ENCODE measurements around the gene ACSL4. TPM values are rescaled to one million over a fixed set of nuclear protein-coding genes. Genes with fewer than 3 reads are reported as not detected.

ACSL4 gene
- total RNA-seq, 1 donor from 2014 or later = 39.8 TPM

DNA sequence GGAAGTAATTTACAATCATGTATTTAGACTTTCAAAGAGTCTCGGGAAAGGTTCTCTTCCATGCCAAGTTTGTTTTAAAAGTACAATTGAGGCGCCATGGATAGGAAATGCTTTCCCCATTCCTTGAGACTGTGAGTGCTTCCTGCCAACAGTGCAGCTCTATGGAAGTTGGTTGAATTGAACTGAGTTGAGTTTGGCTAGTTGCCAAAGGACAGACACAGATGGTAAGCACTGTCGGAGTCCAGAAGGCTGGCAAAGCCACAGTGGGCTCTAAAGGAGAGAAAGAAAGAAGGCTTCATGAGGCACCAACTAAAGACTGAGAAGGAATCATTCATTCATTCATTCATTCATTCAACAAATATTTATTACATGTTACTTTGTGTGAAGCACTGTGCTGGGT, 103.7 kb downstream of the ACSL4 start:
- DNase-seq (ENCODE audit: extremely low spot score in 2 of 2) = no peak
- intact Hi-C loops (cut with DNase I) = no loop called here
- Histone ChIP-seq H3K9me3 (no peaks in the 10 kb centered on the region), H3K27ac (no peak overlapping the region), H3K36me3 (no peaks in the 10 kb centered on the region), H3K27me3 (no peaks in the 10 kb centered on the region), H3K4me1 (no peaks in the 10 kb centered on the region), H3K4me3 (no peak overlapping the region)
- TF ChIP-seq, protein P1, sequence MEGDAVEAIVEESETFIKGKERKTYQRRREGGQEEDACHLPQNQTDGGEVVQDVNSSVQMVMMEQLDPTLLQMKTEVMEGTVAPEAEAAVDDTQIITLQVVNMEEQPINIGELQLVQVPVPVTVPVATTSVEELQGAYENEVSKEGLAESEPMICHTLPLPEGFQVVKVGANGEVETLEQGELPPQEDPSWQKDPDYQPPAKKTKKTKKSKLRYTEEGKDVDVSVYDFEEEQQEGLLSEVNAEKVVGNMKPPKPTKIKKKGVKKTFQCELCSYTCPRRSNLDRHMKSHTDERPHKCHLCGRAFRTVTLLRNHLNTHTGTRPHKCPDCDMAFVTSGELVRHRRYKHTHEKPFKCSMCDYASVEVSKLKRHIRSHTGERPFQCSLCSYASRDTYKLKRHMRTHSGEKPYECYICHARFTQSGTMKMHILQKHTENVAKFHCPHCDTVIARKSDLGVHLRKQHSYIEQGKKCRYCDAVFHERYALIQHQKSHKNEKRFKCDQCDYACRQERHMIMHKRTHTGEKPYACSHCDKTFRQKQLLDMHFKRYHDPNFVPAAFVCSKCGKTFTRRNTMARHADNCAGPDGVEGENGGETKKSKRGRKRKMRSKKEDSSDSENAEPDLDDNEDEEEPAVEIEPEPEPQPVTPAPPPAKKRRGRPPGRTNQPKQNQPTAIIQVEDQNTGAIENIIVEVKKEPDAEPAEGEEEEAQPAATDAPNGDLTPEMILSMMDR (IDR thresholded peaks at IDR 0.05) = no peak

DNA sequence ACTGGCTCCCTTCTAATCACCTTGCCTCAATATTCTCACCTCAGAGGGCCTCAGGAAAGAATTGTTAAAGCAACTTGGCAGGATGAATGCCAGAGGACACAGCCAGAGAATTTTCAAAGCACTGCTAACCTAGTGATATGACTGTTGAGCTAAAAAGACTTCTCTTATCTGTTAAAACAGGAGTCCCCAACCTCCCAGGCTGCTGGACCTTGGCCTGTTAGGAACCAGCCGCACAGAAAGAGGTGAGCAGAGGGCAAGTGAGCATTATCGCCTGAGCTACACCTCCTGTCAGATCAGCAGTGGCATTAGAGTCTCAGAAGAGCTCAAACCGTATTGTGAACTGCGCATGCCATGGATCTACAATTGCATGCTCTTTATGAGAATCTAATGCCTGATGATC, 106.4 kb downstream of the ACSL4 start:
- Histone ChIP-seq H3K9me3 (no peaks in the 10 kb centered on the region), H3K27me3 (no peaks in the 10 kb centered on the region), H3K4me3 (no peak overlapping the region), H3K4me1 (no peaks in the 10 kb centered on the region), H3K27ac (no peak overlapping the region), H3K36me3 (no peaks in the 10 kb centered on the region)
- DNase-seq (ENCODE audit: extremely low spot score in 2 of 2) = no peak
- intact Hi-C loops (cut with DNase I) = no loop called here
- TF ChIP-seq, protein P1 (IDR thresholded peaks at IDR 0.05) = no peak
- TF ChIP-seq POLR2A (IDR thresholded peaks at IDR 0.05) = no peak
- no peak for TF ChIP-seq POLR2AphosphoS5 (IDR thresholded peaks at IDR 0.05; ENCODE audit: insufficient read depth in 1 of 2, low read depth in 1 of 2)

DNA sequence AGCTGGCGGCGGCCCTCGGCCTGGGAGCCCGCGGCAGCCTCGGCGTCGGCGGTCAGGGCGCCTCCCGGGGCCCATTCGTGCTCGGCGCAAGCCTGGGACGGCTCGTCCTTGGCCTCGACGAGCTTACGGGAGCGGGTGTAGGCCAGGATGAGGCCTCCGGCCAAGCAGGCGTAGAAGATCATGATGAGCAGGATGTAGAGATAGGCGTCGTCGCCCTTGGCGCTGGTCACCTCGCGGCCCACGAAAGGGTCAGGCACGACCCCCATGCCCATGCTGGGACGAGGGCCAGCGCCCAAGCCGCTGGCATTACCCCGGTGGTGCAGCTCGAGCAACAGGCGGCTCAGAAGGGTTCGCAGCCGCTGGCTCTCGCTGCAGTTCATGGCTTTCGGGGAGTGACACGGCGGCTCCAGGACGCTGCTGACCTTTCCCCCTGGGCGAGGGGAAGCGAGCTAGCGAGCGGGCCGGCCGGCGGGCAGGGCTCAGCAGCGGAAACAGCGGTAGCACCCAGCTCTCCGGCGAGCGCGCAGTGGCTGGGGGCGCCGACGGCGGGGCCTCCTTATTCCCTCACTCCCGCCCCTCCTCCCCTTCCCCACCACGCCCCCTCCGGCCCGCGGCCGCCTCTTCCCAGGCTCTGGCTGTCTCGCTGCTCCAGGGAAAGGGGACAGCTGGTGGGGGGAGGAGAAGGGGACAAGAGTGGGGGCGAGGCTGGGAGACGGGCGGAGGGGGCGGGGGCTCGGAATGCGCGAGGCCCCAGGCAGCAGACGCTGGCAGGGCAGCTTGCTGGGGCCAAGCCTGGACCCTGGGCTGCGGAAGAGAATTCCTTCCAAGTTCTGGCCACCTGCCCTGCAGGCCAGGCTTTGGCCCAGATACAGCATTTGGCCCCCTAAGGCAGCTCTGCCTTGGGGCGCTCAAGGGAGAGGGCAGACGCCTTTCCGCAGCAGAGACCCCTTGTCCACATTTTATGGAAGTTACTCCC, 108.1 kb downstream of the ACSL4 start, which contains the start of gene KCNE5:
TSS of gene KCNE5 (minus strand) at position 532 of the 976 bp plus-strand sequence. CDS start at position 380, 152 bp downstream.
- Histone ChIP-seq H3K9me3 (no peaks in the 10 kb centered on the region), H3K27me3 (no peaks in the 10 kb centered on the region), H3K4me1 (no peaks in the 10 kb centered on the region), H3K27ac (no peak within 1 kb of the TSS), H3K4me3 (peak within 1 kb of the TSS; percentile 21 to 36), H3K36me3 (no peaks in the 10 kb centered on the region)
- DNase-seq (ENCODE audit: extremely low spot score in 2 of 2) = no peak
- intact Hi-C loops (cut with DNase I) = no loop called here
- TF ChIP-seq POLR2A (IDR thresholded peaks at IDR 0.05) (no peak), POLR2AphosphoS5 (IDR thresholded peaks at IDR 0.05; ENCODE audit: insufficient read depth in 1 of 2, low read depth in 1 of 2) (no peak)
- TF ChIP-seq, protein P1 (IDR thresholded peaks at IDR 0.05) = no peak

DNA sequence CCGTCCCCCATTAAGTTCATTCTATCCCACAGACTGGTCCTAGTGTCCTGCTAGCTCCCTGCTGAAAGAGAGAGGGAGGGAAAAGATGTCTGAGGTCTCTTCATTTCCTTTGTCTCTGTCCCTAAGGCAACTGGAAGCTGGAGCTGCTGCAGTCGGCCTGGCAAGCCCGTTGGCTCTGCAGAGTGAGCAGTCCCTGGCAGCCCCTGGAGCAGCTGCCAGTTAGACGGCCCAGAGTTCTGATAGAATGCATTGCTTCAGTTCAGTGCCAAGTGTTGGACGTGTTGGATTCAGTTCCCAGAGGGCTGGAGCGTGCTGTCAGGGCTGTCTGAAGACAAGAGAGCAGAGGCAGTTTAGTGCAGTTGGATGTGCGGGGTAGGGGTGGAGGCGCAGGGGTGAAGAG, 109.1 kb downstream of the ACSL4 start:
- Histone ChIP-seq H3K4me1 (no peaks in the 10 kb centered on the region), H3K27ac (no peak overlapping the region), H3K27me3 (no peaks in the 10 kb centered on the region), H3K9me3 (no peaks in the 10 kb centered on the region), H3K4me3 (no peak overlapping the region), H3K36me3 (no peaks in the 10 kb centered on the region)
- no peak for DNase-seq (ENCODE audit: extremely low spot score in 2 of 2)
- intact Hi-C loops (cut with DNase I) = no loop called here
- TF ChIP-seq POLR2AphosphoS5 (IDR thresholded peaks at IDR 0.05; ENCODE audit: insufficient read depth in 1 of 2, low read depth in 1 of 2) (no peak), POLR2A (IDR thresholded peaks at IDR 0.05) (no peak)
- TF ChIP-seq, protein P1 (IDR thresholded peaks at IDR 0.05) = no peak

DNA sequence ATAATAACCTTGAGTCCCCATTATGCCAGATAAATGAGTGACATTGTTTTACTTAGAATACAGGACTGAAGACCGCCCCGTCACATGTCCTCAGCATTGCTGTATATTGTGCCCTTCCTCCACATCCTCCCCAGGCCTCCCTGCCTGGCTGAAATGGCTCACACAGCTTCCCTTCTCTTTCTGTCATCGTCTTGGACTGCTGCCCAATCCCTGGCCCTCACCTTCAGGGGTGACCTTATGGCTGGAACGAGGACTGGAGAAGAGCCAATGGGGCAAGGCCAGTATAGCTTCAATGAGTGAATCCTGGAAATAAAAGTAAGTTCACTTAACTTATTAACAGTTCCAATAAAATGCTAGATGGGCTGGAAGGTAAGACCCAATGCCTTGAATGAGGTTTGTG, 110.8 kb downstream of the ACSL4 start:
- Histone ChIP-seq H3K9me3 (no peaks in the 10 kb centered on the region), H3K4me1 (no peaks in the 10 kb centered on the region), H3K4me3 (no peak overlapping the region), H3K36me3 (no peaks in the 10 kb centered on the region), H3K27me3 (no peaks in the 10 kb centered on the region), H3K27ac (no peak overlapping the region)
- DNase-seq (ENCODE audit: extremely low spot score in 2 of 2) = no peak
- TF ChIP-seq, protein P1 (IDR thresholded peaks at IDR 0.05) = no peak
- TF ChIP-seq POLR2A (IDR thresholded peaks at IDR 0.05) (no peak), POLR2AphosphoS5 (IDR thresholded peaks at IDR 0.05; ENCODE audit: insufficient read depth in 1 of 2, low read depth in 1 of 2) (no peak)
- intact Hi-C loops (cut with DNase I) = no loop called here

Measured in vagina (tissue), 2 donors.